Lung microvascular endothelial cell (primary cell): ENCODE data around the gene BCO2. TPM values are rescaled to one million over a fixed set of nuclear protein-coding genes. Genes with fewer than 3 reads are reported as not detected.

Experiments used
- DNase-seq, 2 donors: peaks; one replicate each; pipeline versions ENCODE4 v3.0.0 to v3.0.0-alpha.2; 2010; ENCODE audit warnings: low read depth in 2 of 2
- total RNA-seq: library from RNA; depleted of rRNA; stranded (reverse); fragments of >200 nt; gene quantifications from 2 replicates; pipeline ENCODE4 v1.2.1, GENCODE V29; 2014

BCO2 gene
- total RNA-seq, 1 donor from 2014 or later = 0.60 TPM

- no peak for DNase-seq
Observed at GRCh38 chr11:112247201-112247600, 71.9 kb downstream of the BCO2 start.

- no peak for DNase-seq
Observed at GRCh38 chr11:112248201-112248600, 72.9 kb downstream of the BCO2 start.

- DNase-seq = no peak
Observed at GRCh38 chr11:112249871-112250610, 74.7 kb downstream of the BCO2 start.

GRCh38 chr11:112253605-112254242, 78.4 kb downstream of the BCO2 start:
- no peak for DNase-seq

GRCh38 chr11:112255067-112255720, 79.9 kb downstream of the BCO2 start:
- DNase-seq = peak; percentile 56 to 90

GRCh38 chr11:112260490-112260889, 85.2 kb downstream of the BCO2 start, which contains the start of gene PLET1:
TSS of gene PLET1 (minus strand) at chr11:112260860. CDS start at chr11:112260589, 271 bp downstream.
- DNase-seq = peak in 1 of 2 donors; percentile 56

- DNase-seq = no peak
Observed at GRCh38 chr11:112265659-112266409, 90.5 kb downstream of the BCO2 start.

GRCh38 chr11:112266410-112266778, 91.1 kb downstream of the BCO2 start:
- DNase-seq = no peak

GRCh38 chr11:112267188-112267591, 91.9 kb downstream of the BCO2 start:
- no peak for DNase-seq

GRCh38 chr11:112268406-112268805, 93.1 kb downstream of the BCO2 start:
- no peak for DNase-seq

Other genes with a start within 250 kb of the BCO2 start
- 2.4 and 7.6 TPM in 2 replicates for gene DIXDC1, start 238.2 kb upstream of the BCO2 start, total RNA-seq
- gene DLAT, start 150.1 kb upstream of the BCO2 start, total RNA-seq = 22.0 and 26.6 TPM in 2 replicates
- gene PIH1D2, start 101.5 kb upstream of the BCO2 start, total RNA-seq = 0.40 and 0.87 TPM in 2 replicates
- gene NKAPD1, start 101.2 kb upstream of the BCO2 start, total RNA-seq = 12.0 and 14.1 TPM in 2 replicates
- gene TIMM8B, start 88.8 kb upstream of the BCO2 start, total RNA-seq = 98.1 and 115 TPM in 2 replicates
- 158 and 170 TPM in 2 replicates for gene SDHD, start 88.6 kb upstream of the BCO2 start, total RNA-seq
- gene IL18, start 11.4 kb upstream of the BCO2 start, total RNA-seq = 0.22 TPM in 1 of 2 replicates, not detected in the other
- under 0.01 TPM in 1 of 2 replicates, not detected in the other for gene TEX12, start 8.1 kb upstream of the BCO2 start, total RNA-seq
- gene PTS, start 50.9 kb downstream of the BCO2 start, total RNA-seq = 24.2 and 39.5 TPM in 2 replicates
- gene PLET1, start 85.3 kb downstream of the BCO2 start, total RNA-seq = not detected in 2 replicates